ENCODE measurements around the gene EP300. TPM values are rescaled to one million over a fixed set of nuclear protein-coding genes. Genes with fewer than 3 reads are reported as not detected.
"Not testable (repeated sequence)": the region's sequence is repeated elsewhere in the genome, so short reads cannot be mapped to it uniquely, and the experiment has no call there.

Gene EP300
- total RNA-seq, 1 donor from 2014 or later, result 89.2 TPM

DNA sequence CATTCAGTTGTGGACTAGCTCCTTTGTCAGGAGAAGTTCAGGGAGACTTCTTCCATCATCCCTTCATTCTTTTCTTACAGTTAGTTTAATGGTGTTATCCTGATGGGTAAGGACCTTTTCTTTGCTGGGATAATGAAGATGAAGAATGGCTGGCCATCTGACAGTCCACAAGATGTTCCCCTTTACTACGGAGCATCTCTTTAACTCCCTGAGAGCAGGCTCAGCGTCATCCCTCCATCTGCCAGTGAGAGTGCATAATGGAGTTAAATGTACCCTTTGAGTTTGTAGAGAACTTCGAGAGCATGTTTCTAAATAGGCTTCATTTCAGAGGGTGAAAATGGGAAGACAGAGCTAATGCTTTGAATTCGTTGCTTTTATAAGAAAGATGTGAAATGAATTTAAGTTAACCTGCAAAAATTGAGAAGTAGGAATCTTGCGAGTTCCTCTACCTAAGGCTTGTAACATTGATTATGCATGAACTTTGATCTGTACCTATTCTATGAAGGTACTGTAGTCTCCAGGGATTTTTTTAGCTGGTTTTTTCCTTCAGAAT, 1.7 kb downstream of the EP300 start:
- H3K36me3 Mint-ChIP-seq (ENCODE audit: low read depth), result no peaks in the 10 kb centered on the region
- peak overlapping the region; percentile 95 for H3K4me3 Mint-ChIP-seq
- peak overlapping the region; percentile 76 for H3K27ac Mint-ChIP-seq (ENCODE audit: unreplicated experiment)
- no peak for DNase-seq (ENCODE audit: low read depth, low spot score)
- peaks cover 3% of the 10 kb centered on the region for H3K27me3 Mint-ChIP-seq (ENCODE audit: low read depth)
- H3K4me1 Mint-ChIP-seq, result peaks cover 41% of the 10 kb centered on the region
- TF ChIP-seq, protein P1, sequence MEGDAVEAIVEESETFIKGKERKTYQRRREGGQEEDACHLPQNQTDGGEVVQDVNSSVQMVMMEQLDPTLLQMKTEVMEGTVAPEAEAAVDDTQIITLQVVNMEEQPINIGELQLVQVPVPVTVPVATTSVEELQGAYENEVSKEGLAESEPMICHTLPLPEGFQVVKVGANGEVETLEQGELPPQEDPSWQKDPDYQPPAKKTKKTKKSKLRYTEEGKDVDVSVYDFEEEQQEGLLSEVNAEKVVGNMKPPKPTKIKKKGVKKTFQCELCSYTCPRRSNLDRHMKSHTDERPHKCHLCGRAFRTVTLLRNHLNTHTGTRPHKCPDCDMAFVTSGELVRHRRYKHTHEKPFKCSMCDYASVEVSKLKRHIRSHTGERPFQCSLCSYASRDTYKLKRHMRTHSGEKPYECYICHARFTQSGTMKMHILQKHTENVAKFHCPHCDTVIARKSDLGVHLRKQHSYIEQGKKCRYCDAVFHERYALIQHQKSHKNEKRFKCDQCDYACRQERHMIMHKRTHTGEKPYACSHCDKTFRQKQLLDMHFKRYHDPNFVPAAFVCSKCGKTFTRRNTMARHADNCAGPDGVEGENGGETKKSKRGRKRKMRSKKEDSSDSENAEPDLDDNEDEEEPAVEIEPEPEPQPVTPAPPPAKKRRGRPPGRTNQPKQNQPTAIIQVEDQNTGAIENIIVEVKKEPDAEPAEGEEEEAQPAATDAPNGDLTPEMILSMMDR (conservative IDR thresholded peaks at IDR 0.05), result no peak
- H3K9me3 Mint-ChIP-seq, result no peaks in the 10 kb centered on the region

DNA sequence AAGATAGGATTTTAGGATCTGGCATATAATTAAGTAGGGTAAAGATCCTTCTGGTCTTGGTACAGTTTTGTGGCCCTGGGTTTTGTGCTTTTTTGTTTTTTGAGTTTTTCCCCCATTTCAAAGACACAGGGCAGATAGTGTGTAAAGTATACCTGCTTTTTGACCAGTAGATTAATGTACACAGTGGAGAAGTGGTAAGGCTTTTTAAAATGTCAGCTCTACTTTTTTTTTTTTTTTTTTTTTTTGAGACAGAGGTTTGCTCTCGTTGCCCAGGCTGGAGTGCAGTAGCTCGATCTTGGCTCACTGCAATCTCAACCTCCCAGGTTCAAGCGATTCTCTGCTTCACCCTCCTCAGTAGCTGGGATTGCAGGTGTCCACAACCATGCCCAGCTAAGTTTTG, 4.0 kb downstream of the EP300 start:
- no peaks in the 10 kb centered on the region for H3K9me3 Mint-ChIP-seq
- TF ChIP-seq, protein P1 (conservative IDR thresholded peaks at IDR 0.05), result no peak
- peak overlapping the region; percentile 69 for H3K4me3 Mint-ChIP-seq
- peaks cover 3% of the 10 kb centered on the region for H3K27me3 Mint-ChIP-seq (ENCODE audit: low read depth)
- H3K36me3 Mint-ChIP-seq (ENCODE audit: low read depth), result no peaks in the 10 kb centered on the region
- no peak for DNase-seq (ENCODE audit: low read depth, low spot score)
- peaks cover 43% of the 10 kb centered on the region for H3K4me1 Mint-ChIP-seq
- H3K27ac Mint-ChIP-seq (ENCODE audit: unreplicated experiment), result no peak overlapping the region

DNA sequence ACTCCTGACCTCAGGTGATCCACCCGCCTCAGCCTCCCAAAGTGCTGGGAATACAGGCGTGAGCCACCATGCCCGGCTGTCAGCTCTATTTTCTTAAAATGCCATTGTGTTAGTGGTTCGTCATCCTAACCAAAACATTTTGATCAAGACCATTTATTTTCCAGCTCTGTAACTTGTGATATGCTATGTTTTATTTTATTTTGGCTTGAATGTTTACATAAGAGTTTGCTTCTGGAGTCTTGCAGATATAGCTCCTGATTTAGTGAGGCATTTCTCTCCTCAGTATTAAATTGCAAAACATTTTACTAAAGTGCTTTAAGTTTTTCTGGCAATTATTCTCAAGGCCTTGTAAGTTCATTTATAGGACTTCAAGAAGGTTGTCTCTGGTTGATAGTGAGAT, 4.4 kb downstream of the EP300 start:
- H3K9me3 Mint-ChIP-seq, result no peaks in the 10 kb centered on the region
- H3K36me3 Mint-ChIP-seq (ENCODE audit: low read depth), result no peaks in the 10 kb centered on the region
- H3K27me3 Mint-ChIP-seq (ENCODE audit: low read depth), result no peaks in the 10 kb centered on the region
- DNase-seq (ENCODE audit: low read depth, low spot score), result no peak
- peak overlapping the region; percentile 69 for H3K4me3 Mint-ChIP-seq
- H3K4me1 Mint-ChIP-seq, result peaks cover 43% of the 10 kb centered on the region
- TF ChIP-seq, protein P1 (conservative IDR thresholded peaks at IDR 0.05), result no peak
- no peak overlapping the region for H3K27ac Mint-ChIP-seq (ENCODE audit: unreplicated experiment)

DNA sequence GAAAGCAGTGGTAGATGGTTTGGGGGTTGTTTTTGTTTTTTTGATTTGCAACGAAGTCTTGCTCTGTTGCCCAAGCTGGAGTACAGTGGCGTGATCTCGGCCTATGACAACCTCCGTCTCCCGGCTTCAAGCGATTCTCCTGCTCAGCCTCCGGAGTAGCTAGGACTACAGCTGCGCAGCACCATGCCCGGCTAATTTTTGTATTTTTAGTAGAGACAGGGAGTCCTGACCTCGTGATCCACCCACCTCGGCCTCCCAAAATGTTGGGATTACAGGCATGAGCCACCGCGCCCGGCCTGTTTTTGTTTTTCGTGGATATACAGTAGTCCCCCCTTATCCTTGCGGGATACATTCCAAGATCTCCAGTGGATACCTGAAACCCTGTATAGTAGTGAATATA, 6.6 kb downstream of the EP300 start:
- H3K27me3 Mint-ChIP-seq (ENCODE audit: low read depth), result no peaks in the 10 kb centered on the region
- peak overlapping the region; percentile 28 for H3K4me3 Mint-ChIP-seq
- no peaks in the 10 kb centered on the region for H3K36me3 Mint-ChIP-seq (ENCODE audit: low read depth)
- TF ChIP-seq, protein P1 (conservative IDR thresholded peaks at IDR 0.05), result no peak
- H3K27ac Mint-ChIP-seq (ENCODE audit: unreplicated experiment), result no peak overlapping the region
- H3K9me3 Mint-ChIP-seq, result no peaks in the 10 kb centered on the region
- peaks cover 48% of the 10 kb centered on the region for H3K4me1 Mint-ChIP-seq
- DNase-seq (ENCODE audit: low read depth, low spot score), result no peak

DNA sequence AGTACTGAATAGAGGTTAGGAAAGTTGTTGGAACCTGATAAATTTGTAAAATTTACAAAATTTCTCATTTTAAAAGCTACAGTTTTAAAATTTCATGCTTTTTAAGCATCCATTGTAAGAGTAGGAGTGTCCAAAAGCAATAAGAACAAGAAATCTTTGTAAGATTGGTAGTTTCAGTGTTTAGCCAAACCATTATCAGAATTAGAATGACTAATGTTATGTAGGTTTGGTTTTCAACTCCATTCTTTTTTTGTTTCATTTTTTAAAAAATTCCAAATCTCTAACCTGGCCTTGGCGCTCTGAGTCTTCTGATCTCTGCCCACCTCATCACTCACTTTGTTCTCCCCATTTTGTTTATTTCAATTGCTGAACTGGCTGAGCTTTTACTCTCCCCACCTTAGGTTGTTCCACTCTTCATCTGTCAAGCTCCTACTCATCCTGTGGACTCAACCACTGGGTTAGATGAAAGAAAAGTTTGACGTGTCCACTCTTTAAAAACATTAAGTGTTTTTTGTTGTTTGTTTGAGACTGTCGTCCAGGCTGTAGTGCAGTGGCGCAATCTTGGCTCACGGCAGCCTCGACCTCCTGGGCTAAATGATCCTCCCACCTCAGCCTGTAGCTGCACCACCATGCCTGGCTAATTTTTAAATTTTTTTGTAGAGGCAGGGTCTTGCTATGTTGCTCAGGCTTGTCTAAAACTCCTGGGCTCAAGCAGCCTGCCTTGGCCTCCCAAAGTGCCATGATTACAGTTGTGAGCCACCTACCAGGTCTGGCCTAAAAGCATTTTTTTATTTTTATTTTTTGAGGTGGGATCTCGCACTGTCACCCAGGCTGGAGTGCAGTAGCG, 14.0 kb downstream of the EP300 start:
- Mint-ChIP-seq H3K4me3 (no peak overlapping the region), H3K9me3 (no peaks in the 10 kb centered on the region), H3K27ac (ENCODE audit: unreplicated experiment) (no peak overlapping the region), H3K4me1 (peaks cover 18% of the 10 kb centered on the region), H3K36me3 (ENCODE audit: low read depth) (peaks cover 3% of the 10 kb centered on the region), H3K27me3 (ENCODE audit: low read depth) (no peaks in the 10 kb centered on the region)
- no peak for DNase-seq (ENCODE audit: low read depth, low spot score)
- TF ChIP-seq, protein P1 (conservative IDR thresholded peaks at IDR 0.05), result no peak

DNA sequence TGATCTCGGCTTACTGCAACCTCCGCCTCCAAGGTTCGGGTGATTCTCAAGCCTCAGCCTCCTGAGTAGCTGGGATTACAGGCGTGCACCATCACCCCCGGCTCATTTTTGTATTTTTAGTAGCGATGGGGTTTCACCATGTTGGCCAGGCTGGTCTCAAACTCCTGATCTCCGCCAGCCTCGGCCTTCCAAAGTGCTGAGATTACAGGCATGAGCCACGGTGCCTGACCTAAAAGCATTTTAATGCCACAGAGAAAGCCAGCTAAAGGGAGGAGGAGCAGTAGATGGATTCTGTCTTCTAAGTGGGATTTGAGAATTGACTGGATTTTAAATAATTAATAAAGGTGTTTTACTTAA, 14.6 kb downstream of the EP300 start:
- not testable (repeated sequence) for H3K27me3 Mint-ChIP-seq (ENCODE audit: low read depth); H3K27ac Mint-ChIP-seq (ENCODE audit: unreplicated experiment); DNase-seq (ENCODE audit: low read depth, low spot score); H3K36me3 Mint-ChIP-seq (ENCODE audit: low read depth); H3K9me3 Mint-ChIP-seq; H3K4me3 Mint-ChIP-seq
- peaks cover 18% of the 10 kb centered on the region for H3K4me1 Mint-ChIP-seq
